GM21528 (cell line): ENCODE results near the gene NOXA1.

Experiments
- ATAC-seq: cut with Tn5 transposase; IDR thresholded peaks from one replicate; pipeline ENCODE4 v1.9.1; 2021; ENCODE audit warnings: mild to moderate bottlenecking, moderate library complexity; ENCODE audit not compliant: unreplicated experiment, low FRiP score

The NOXA1 gene

GRCh38 chr9:137479892-137480685 lies 56.9 kb downstream of the NOXA1 start:
- ATAC-seq: no peak

- ATAC-seq: no peak
Measured at GRCh38 chr9:137480686-137481683, 57.8 kb downstream of the NOXA1 start.

GRCh38 chr9:137482094-137482781 lies 59.0 kb downstream of the NOXA1 start:
- no peak for ATAC-seq
